IPS DF 19.7 (cell line): Measurements from ENCODE around the gene IFNK.

Experiments used
- DNase-seq: peaks from one replicate; pipeline ENCODE4 v3.0.0-alpha.2; 2013; ENCODE audit warnings: low read depth, low spot score

The IFNK gene

DNA sequence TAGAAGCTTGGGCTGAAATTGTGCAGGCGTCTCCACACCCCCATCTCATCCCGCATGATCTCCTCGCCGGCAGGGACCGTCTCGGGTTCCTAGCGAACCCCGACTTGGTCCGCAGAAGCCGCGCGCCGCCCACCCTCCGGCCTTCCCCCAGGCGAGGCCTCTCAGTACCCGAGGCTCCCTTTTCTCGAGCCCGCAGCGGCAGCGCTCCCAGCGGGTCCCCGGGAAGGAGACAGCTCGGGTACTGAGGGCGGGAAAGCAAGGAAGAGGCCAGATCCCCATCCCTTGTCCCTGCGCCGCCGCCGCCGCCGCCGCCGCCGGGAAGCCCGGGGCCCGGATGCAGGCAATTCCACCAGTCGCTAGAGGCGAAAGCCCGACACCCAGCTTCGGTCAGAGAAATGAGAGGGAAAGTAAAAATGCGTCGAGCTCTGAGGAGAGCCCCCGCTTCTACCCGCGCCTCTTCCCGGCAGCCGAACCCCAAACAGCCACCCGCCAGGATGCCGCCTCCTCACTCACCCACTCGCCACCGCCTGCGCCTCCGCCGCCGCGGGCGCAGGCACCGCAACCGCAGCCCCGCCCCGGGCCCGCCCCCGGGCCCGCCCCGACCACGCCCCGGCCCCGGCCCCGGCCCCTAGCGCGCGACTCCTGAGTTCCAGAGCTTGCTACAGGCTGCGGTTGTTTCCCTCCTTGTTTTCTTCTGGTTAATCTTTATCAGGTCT is 49.0 kb downstream of the IFNK start, which contains the start of gene C9orf72:
TSS of gene C9orf72 (minus strand) at position 564 of the 716 bp plus-strand sequence. CDS start 6,361 bp downstream, outside the sequence.
- no peak for DNase-seq

DNA sequence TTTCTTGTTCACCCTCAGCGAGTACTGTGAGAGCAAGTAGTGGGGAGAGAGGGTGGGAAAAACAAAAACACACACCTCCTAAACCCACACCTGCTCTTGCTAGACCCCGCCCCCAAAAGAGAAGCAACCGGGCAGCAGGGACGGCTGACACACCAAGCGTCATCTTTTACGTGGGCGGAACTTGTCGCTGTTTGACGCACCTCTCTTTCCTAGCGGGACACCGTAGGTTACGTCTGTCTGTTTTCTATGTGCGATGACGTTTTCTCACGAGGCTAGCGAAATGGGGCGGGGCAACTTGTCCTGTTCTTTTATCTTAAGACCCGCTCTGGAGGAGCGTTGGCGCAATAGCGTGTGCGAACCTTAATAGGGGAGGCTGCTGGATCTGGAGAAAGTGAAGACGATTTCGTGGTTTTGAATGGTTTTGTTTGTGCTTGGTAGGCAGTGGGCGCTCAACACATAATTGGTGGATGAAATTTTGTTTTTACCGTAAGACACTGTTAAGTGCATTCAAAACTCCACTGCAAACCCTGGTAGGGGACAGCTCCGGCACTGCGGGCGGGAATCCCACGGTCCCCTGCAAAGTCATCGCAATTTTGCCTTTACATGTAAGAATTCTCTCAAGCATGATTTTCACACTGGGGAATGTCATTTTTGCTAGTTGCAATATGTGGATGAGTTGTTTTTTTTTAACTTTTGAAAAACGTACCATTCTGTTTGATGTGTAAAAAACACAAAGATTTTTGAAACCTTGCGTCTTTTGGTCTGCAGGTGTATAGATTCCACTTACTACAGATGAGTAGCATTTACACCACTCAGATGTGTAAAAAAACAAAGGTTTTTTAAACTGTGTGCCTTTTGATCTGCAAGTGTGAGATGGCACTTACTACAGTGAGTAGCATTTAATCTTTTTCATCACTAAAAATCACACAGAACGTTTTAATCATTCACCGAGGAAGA is 49.8 kb downstream of the IFNK start:
- DNase-seq, result peak; percentile 98
